Measurements from ENCODE around the gene CEP72. TPM values are rescaled to one million over a fixed set of nuclear protein-coding genes. Genes with fewer than 3 reads are reported as not detected.

The CEP72 gene
- total and polyA plus RNA-seq, 2 donors (not counting 1 experiment from before 2014, with no cell fraction given), result 7.7 to 32.9 TPM

- Histone ChIP-seq H3K27ac (ENCODE audit: low read length in 2 of 2) (no peak overlapping the region), H4K20me1 (ENCODE audit: control insufficient read depth, insufficient read depth, low read length, poor library complexity, severe bottlenecking) (no peaks in the 10 kb centered on the region), H2AFZ (ENCODE audit: insufficient read depth, low read depth, low read length, poor library complexity, severe bottlenecking) (no peak overlapping the region), H3K27me3 (replicated peaks in 1 of 4; ENCODE audit: control extremely low read depth in 1 of 4, control insufficient read depth in 3 of 4, insufficient read depth in 4 of 4, low read length in 3 of 4) (no peaks in the 10 kb centered on the region), H3K4me1 (ENCODE audit: control insufficient read depth in 2 of 2, insufficient read depth in 2 of 2, low read length in 2 of 2) (peaks cover 10 to 14% of the 10 kb centered on the region in 2 donors), H3K9me3 (ENCODE audit: control extremely low read depth in 1 of 3, control insufficient read depth in 2 of 3, insufficient read depth in 1 of 3, low read length in 2 of 3) (peaks cover 0 to 11% (median 0%) of the 10 kb centered on the region in 3 donors), H3K4me3 (ENCODE audit: control extremely low read depth in 1 of 5, extremely low read depth in 1 of 5, insufficient read depth in 1 of 5, low read depth in 2 of 5, low read length in 4 of 5) (no peak overlapping the region), H3K9ac (ENCODE audit: low read length) (no peak overlapping the region), H3K79me2 (ENCODE audit: control insufficient read depth, insufficient read depth, low read length) (no peaks in the 10 kb centered on the region), H3K36me3 (replicated peaks in 1 of 2; ENCODE audit: control extremely low read depth in 1 of 2, control insufficient read depth in 1 of 2, extremely low read depth in 1 of 2, insufficient read depth in 2 of 2, low read length in 1 of 2) (peaks cover 0 to 38% of the 10 kb centered on the region in 2 experiments), H3K4me2 (replicated peaks; ENCODE audit: low read depth, low read length, poor library complexity, severe bottlenecking) (no peak overlapping the region)
- WGBS (ENCODE audit: insufficient coverage), result 92% methylated on average over 18 of the region's 20 CpGs
- TF ChIP-seq EZH2 (IDR thresholded peaks at IDR 0.05; ENCODE audit: borderline replicate concordance, insufficient read depth, low read depth, low read length, poor library complexity, severe bottlenecking) (no peak), CTCF (IDR thresholded peaks at IDR 0.05) (no peak)
- Mint-ChIP-seq H3K4me1 (peaks cover 15% of the 10 kb centered on the region), H3K27ac (no peak overlapping the region), H3K9me3 (ENCODE audit: insufficient read depth) (no peaks in the 10 kb centered on the region), H3K27me3 (no peaks in the 10 kb centered on the region), H3K4me3 (no peak overlapping the region)
- DNase-seq (no peak), ATAC-seq (ENCODE audit: low read depth) (no peak)
- CTCF ChIA-PET, result no interaction called here
- intact Hi-C loops (cut with micrococcal nuclease), result no loop called here
- POLR2A ChIA-PET, result no interaction called here
These were observed 27.6 kb downstream of the CEP72 start for GRCh38 chr5:639584-640213.

GRCh38 chr5:640461-641330 is 28.6 kb downstream of the CEP72 start:
- Histone ChIP-seq H3K9me3 (ENCODE audit: control extremely low read depth in 1 of 3, control insufficient read depth in 2 of 3, insufficient read depth in 1 of 3, low read length in 2 of 3) (peaks cover 0 to 3% (median 0%) of the 10 kb centered on the region in 3 donors), H3K9ac (ENCODE audit: low read length) (no peak overlapping the region), H3K27me3 (replicated peaks in 1 of 4; ENCODE audit: control extremely low read depth in 1 of 4, control insufficient read depth in 3 of 4, insufficient read depth in 4 of 4, low read length in 3 of 4) (no peaks in the 10 kb centered on the region), H3K36me3 (replicated peaks in 1 of 2; ENCODE audit: control extremely low read depth in 1 of 2, control insufficient read depth in 1 of 2, extremely low read depth in 1 of 2, insufficient read depth in 2 of 2, low read length in 1 of 2) (peaks cover 0 to 34% of the 10 kb centered on the region in 2 experiments), H3K4me3 (ENCODE audit: control extremely low read depth in 1 of 5, extremely low read depth in 1 of 5, insufficient read depth in 1 of 5, low read depth in 2 of 5, low read length in 4 of 5) (no peak overlapping the region), H3K79me2 (ENCODE audit: control insufficient read depth, insufficient read depth, low read length) (no peaks in the 10 kb centered on the region), H3K4me2 (replicated peaks; ENCODE audit: low read depth, low read length, poor library complexity, severe bottlenecking) (no peak overlapping the region), H2AFZ (ENCODE audit: insufficient read depth, low read depth, low read length, poor library complexity, severe bottlenecking) (no peak overlapping the region), H3K27ac (ENCODE audit: low read length in 2 of 2) (no peak overlapping the region), H4K20me1 (ENCODE audit: control insufficient read depth, insufficient read depth, low read length, poor library complexity, severe bottlenecking) (no peaks in the 10 kb centered on the region), H3K4me1 (ENCODE audit: control insufficient read depth in 2 of 2, insufficient read depth in 2 of 2, low read length in 2 of 2) (peaks cover 10 to 16% of the 10 kb centered on the region in 2 donors)
- CTCF ChIA-PET, result interaction anchor here (0.5 kb wide), 1 partner anchor 323 kb away, joined by 3 read pairs; no protein-coding TSS in a partner anchor
- Mint-ChIP-seq H3K4me1 (peaks cover 17% of the 10 kb centered on the region), H3K27me3 (no peaks in the 10 kb centered on the region), H3K9me3 (ENCODE audit: insufficient read depth) (no peaks in the 10 kb centered on the region), H3K4me3 (no peak overlapping the region), H3K27ac (no peak overlapping the region)
- DNase-seq, result no peak
- POLR2A ChIA-PET, result no interaction called here
- ATAC-seq (ENCODE audit: low read depth), result no peak
- TF ChIP-seq EZH2 (IDR thresholded peaks at IDR 0.05; ENCODE audit: borderline replicate concordance, insufficient read depth, low read depth, low read length, poor library complexity, severe bottlenecking) (no peak), CTCF (IDR thresholded peaks at IDR 0.05) (no peak)
- 94% methylated on average over 33 of the region's 35 CpGs for WGBS (ENCODE audit: insufficient coverage)
- intact Hi-C loops (cut with micrococcal nuclease), result no loop called here

Data from B cell (primary cell).